Measurements from ENCODE around the gene LSM14A.
"Not testable (repeated sequence)": the region's sequence is repeated elsewhere in the genome, so short reads cannot be mapped to it uniquely, and the experiment has no call there.

LSM14A gene

DNA sequence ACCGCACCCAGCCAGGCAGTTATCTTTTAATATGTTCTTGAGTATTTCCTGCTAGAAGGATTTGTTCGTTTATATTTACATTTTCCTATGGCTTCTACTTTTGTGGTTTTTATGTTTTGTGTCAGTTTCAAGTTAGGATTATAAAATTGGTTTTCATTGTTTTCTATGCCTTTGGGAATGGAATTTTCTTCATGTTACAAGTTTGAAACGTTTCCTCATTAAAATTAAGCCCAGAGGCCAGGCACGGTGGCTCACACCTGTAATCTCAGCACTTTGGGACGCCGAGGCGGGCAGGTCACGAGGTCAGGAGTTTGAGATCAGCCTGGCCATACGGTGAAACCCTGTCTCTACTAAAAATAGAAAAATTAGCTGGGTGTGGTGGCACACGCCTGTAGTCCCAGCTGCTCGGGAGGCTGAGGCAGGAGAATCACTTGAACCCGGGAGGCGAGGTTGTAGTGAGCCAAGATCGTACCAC, 44.5 kb downstream of the LSM14A start:
- 78 to 89% methylated on average over 11 of the region's 14 CpGs for WGBS, 2 experiments (ENCODE audit: insufficient coverage in 2 of 2)
- not testable (repeated sequence) for H3K9me3 ChIP-seq (ENCODE audit: control insufficient read depth, low read length); H3K27ac ChIP-seq (ENCODE audit: low read depth, low read length, severe bottlenecking); H3K4me3 ChIP-seq (ENCODE audit: extremely low read depth, insufficient read depth, low read length, poor library complexity, severe bottlenecking); H3K4me1 ChIP-seq (ENCODE audit: control insufficient read depth, insufficient read depth, low read length, poor library complexity, severe bottlenecking)
- H3K36me3 ChIP-seq (ENCODE audit: control insufficient read depth, insufficient read depth, low read length) = peaks cover 86% of the 10 kb centered on the region

GRCh38 chr19:34217952-34218817, 45.9 kb downstream of the LSM14A start:
- peaks cover 89% of the 10 kb centered on the region for H3K36me3 ChIP-seq (ENCODE audit: control insufficient read depth, insufficient read depth, low read length)
- H3K4me3 ChIP-seq (ENCODE audit: extremely low read depth, insufficient read depth, low read length, poor library complexity, severe bottlenecking) = no peak overlapping the region
- no peaks in the 10 kb centered on the region for H3K4me1 ChIP-seq (ENCODE audit: control insufficient read depth, insufficient read depth, low read length, poor library complexity, severe bottlenecking)
- H3K9me3 ChIP-seq (ENCODE audit: control insufficient read depth, low read length) = no peaks in the 10 kb centered on the region
- no peak overlapping the region for H3K27ac ChIP-seq (ENCODE audit: low read depth, low read length, severe bottlenecking)
- WGBS, 2 experiments (ENCODE audit: insufficient coverage in 2 of 2) = 93 to 98% methylated on average over 10 to 14 of the region's 18 CpGs

DNA sequence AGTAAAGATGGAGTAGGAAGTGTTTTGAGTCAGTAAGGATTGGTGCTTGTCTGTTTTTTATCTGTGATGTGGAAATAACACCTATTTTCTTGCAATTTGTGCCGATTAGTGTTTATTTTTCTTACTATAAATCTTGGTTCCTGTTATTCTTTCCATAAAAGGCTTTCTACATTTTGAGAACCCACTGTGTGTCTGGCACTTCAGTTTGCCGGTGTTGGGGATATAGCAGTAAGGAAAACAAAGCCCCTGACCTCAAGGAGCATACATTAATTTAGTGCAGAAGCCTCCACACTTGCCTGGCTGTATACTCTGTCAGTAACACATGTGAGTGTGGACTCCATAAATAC, 46.5 kb downstream of the LSM14A start:
- no peak overlapping the region for H3K27ac ChIP-seq (ENCODE audit: low read depth, low read length, severe bottlenecking)
- H3K4me1 ChIP-seq (ENCODE audit: control insufficient read depth, insufficient read depth, low read length, poor library complexity, severe bottlenecking) = no peaks in the 10 kb centered on the region
- no peak overlapping the region for H3K4me3 ChIP-seq (ENCODE audit: extremely low read depth, insufficient read depth, low read length, poor library complexity, severe bottlenecking)
- peaks cover 89% of the 10 kb centered on the region for H3K36me3 ChIP-seq (ENCODE audit: control insufficient read depth, insufficient read depth, low read length)
- no peaks in the 10 kb centered on the region for H3K9me3 ChIP-seq (ENCODE audit: control insufficient read depth, low read length)
- 100% methylated on average over 1 of the region's 2 CpGs for WGBS, 2 experiments (ENCODE audit: insufficient coverage in 2 of 2)

GRCh38 chr19:34220472-34221063, 48.3 kb downstream of the LSM14A start:
- peaks cover 93% of the 10 kb centered on the region for H3K36me3 ChIP-seq (ENCODE audit: control insufficient read depth, insufficient read depth, low read length)

GRCh38 chr19:34222386-34222785, 50.1 kb downstream of the LSM14A start:
- Histone ChIP-seq H3K27ac (ENCODE audit: low read depth, low read length, severe bottlenecking) (no peak overlapping the region), H3K9me3 (ENCODE audit: control insufficient read depth, low read length) (no peaks in the 10 kb centered on the region), H3K4me3 (ENCODE audit: extremely low read depth, insufficient read depth, low read length, poor library complexity, severe bottlenecking) (no peak overlapping the region), H3K4me1 (ENCODE audit: control insufficient read depth, insufficient read depth, low read length, poor library complexity, severe bottlenecking) (no peaks in the 10 kb centered on the region), H3K36me3 (ENCODE audit: control insufficient read depth, insufficient read depth, low read length) (peaks cover 96% of the 10 kb centered on the region)
- WGBS, 2 experiments (ENCODE audit: insufficient coverage in 2 of 2) = 100% methylated on average over 1 of the region's 1 CpG

More at GRCh38 chr19:34220472-34221063, 48.3 kb downstream of the LSM14A start:
- Histone ChIP-seq H3K4me1 (ENCODE audit: control insufficient read depth, insufficient read depth, low read length, poor library complexity, severe bottlenecking) (no peaks in the 10 kb centered on the region), H3K9me3 (ENCODE audit: control insufficient read depth, low read length) (no peaks in the 10 kb centered on the region), H3K4me3 (ENCODE audit: extremely low read depth, insufficient read depth, low read length, poor library complexity, severe bottlenecking) (no peak overlapping the region), H3K27ac (ENCODE audit: low read depth, low read length, severe bottlenecking) (no peak overlapping the region)
- WGBS, 2 experiments (ENCODE audit: insufficient coverage in 2 of 2) = 88 to 89% methylated on average over 2 to 3 of the region's 4 CpGs

GRCh38 chr19:34224996-34225658, 52.8 kb downstream of the LSM14A start:
- H3K27ac ChIP-seq (ENCODE audit: low read depth, low read length, severe bottlenecking) = no peak overlapping the region
- H3K36me3 ChIP-seq (ENCODE audit: control insufficient read depth, insufficient read depth, low read length) = peaks cover 98% of the 10 kb centered on the region
- H3K4me1 ChIP-seq (ENCODE audit: control insufficient read depth, insufficient read depth, low read length, poor library complexity, severe bottlenecking) = no peaks in the 10 kb centered on the region
- H3K9me3 ChIP-seq (ENCODE audit: control insufficient read depth, low read length) = no peaks in the 10 kb centered on the region
- no peak overlapping the region for H3K4me3 ChIP-seq (ENCODE audit: extremely low read depth, insufficient read depth, low read length, poor library complexity, severe bottlenecking)
- no CpG with 5 or more reads among the region's 2 CpGs for WGBS, 2 experiments (ENCODE audit: insufficient coverage in 2 of 2)

DNA sequence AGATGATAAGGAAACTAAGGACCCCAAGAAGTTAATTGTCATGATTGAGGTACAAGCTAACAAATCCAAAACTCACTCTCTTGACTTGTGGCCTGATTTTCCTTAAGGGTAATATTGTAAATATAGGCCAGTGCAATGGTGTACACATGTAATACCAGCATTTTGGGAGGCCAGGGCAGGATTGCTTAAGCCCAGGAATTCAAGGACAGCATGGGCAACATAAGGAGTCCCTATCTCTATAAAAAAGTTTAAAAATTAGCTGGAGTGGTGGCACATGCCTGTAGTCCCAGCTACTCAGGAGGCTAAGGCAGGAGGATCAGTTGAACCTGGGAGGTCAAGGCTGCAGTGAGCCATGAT, 53.3 kb downstream of the LSM14A start:
- Histone ChIP-seq H3K4me3 (ENCODE audit: extremely low read depth, insufficient read depth, low read length, poor library complexity, severe bottlenecking) (no peak overlapping the region), H3K9me3 (ENCODE audit: control insufficient read depth, low read length) (no peaks in the 10 kb centered on the region), H3K27ac (ENCODE audit: low read depth, low read length, severe bottlenecking) (no peak overlapping the region), H3K36me3 (ENCODE audit: control insufficient read depth, insufficient read depth, low read length) (peaks cover 98% of the 10 kb centered on the region), H3K4me1 (ENCODE audit: control insufficient read depth, insufficient read depth, low read length, poor library complexity, severe bottlenecking) (no peaks in the 10 kb centered on the region)

- Histone ChIP-seq H3K36me3 (ENCODE audit: control insufficient read depth, insufficient read depth, low read length) (peaks cover 98% of the 10 kb centered on the region), H3K4me3 (ENCODE audit: extremely low read depth, insufficient read depth, low read length, poor library complexity, severe bottlenecking) (no peak overlapping the region), H3K9me3 (ENCODE audit: control insufficient read depth, low read length) (no peaks in the 10 kb centered on the region), H3K4me1 (ENCODE audit: control insufficient read depth, insufficient read depth, low read length, poor library complexity, severe bottlenecking) (no peaks in the 10 kb centered on the region), H3K27ac (ENCODE audit: low read depth, low read length, severe bottlenecking) (no peak overlapping the region)
- 100% methylated on average over 1 of the region's 2 CpGs; no CpG with 5 or more reads in 1 of the 2 experiments for WGBS, 2 experiments (ENCODE audit: insufficient coverage in 2 of 2)
Measured at GRCh38 chr19:34226036-34226435, 53.7 kb downstream of the LSM14A start.

- H3K9me3 ChIP-seq (ENCODE audit: control insufficient read depth, low read length) = no peaks in the 10 kb centered on the region
- no peak overlapping the region for H3K4me3 ChIP-seq (ENCODE audit: extremely low read depth, insufficient read depth, low read length, poor library complexity, severe bottlenecking)
- peaks cover 80% of the 10 kb centered on the region for H3K36me3 ChIP-seq (ENCODE audit: control insufficient read depth, insufficient read depth, low read length)
- H3K27ac ChIP-seq (ENCODE audit: low read depth, low read length, severe bottlenecking) = no peak overlapping the region
- peaks cover 8% of the 10 kb centered on the region for H3K4me1 ChIP-seq (ENCODE audit: control insufficient read depth, insufficient read depth, low read length, poor library complexity, severe bottlenecking)
- no CpG with 5 or more reads among the region's 1 CpG for WGBS, 2 experiments (ENCODE audit: insufficient coverage in 2 of 2)
Measured at GRCh38 chr19:34228347-34228746, 56.0 kb downstream of the LSM14A start.

DNA sequence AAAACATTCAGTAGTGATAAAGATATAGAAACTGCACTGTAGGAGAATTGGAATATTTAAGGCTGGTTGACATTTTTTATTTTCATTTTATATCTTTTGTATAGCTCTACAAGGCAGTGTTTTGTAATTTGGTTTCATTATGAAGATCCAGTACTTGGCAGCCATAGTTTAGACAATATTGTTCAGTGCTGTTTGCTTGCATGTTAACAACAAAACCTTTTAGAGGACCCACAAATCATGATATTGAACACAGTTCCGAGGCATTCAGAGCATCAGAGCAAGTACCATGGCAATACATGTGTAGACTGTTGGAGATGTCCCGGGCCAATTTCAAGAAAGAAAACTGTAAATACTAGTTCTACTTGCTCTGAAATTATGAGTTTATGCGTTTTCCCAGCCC, 56.5 kb downstream of the LSM14A start:
- WGBS, 2 experiments (ENCODE audit: insufficient coverage in 2 of 2) = 100% methylated on average over 1 to 3 of the region's 3 CpGs
- no peak overlapping the region for H3K27ac ChIP-seq (ENCODE audit: low read depth, low read length, severe bottlenecking)
- peaks cover 76% of the 10 kb centered on the region for H3K36me3 ChIP-seq (ENCODE audit: control insufficient read depth, insufficient read depth, low read length)
- H3K4me3 ChIP-seq (ENCODE audit: extremely low read depth, insufficient read depth, low read length, poor library complexity, severe bottlenecking) = no peak overlapping the region
- peaks cover 12% of the 10 kb centered on the region for H3K4me1 ChIP-seq (ENCODE audit: control insufficient read depth, insufficient read depth, low read length, poor library complexity, severe bottlenecking)
- no peaks in the 10 kb centered on the region for H3K9me3 ChIP-seq (ENCODE audit: control insufficient read depth, low read length)

DNA sequence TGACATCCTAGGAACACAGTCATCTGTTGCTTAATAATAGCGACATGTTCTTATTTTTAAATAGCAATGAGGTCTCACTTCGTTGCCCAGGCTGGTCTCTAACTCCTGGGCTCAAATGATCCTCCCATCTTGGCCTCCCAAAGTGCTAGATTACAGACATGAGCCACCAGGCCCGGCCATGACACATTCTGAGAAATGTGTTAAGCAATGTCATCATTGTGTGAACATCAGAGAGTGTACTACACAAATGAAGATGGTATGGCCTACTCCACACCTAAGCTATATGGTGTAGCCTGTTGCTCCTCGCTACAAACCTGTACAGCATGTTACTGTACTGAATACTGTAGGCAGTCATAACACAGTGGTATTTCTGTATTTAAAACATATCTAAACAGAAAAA, 57.4 kb downstream of the LSM14A start:
- Histone ChIP-seq H3K4me1 (ENCODE audit: control insufficient read depth, insufficient read depth, low read length, poor library complexity, severe bottlenecking) (peaks cover 12% of the 10 kb centered on the region), H3K36me3 (ENCODE audit: control insufficient read depth, insufficient read depth, low read length) (peaks cover 73% of the 10 kb centered on the region), H3K4me3 (ENCODE audit: extremely low read depth, insufficient read depth, low read length, poor library complexity, severe bottlenecking) (no peak overlapping the region), H3K27ac (ENCODE audit: low read depth, low read length, severe bottlenecking) (no peak overlapping the region), H3K9me3 (ENCODE audit: control insufficient read depth, low read length) (no peaks in the 10 kb centered on the region)
- 81 to 100% methylated on average over 2 to 3 of the region's 4 CpGs for WGBS, 2 experiments (ENCODE audit: insufficient coverage in 2 of 2)

Data from mesodermal cell (in vitro differentiated cells).